CD4-positive, alpha-beta T cell treated with Interleukin-21 for 1 hour (primary cell): ENCODE measurements around the gene NDE1.
"Not testable (repeated sequence)": the region's sequence is repeated elsewhere in the genome, so short reads cannot be mapped to it uniquely, and the experiment has no call there.

Experiments
- DNase-seq: peaks from one replicate; pipeline ENCODE4 v3.0.0-alpha.2; 2020

Gene NDE1, protein sequence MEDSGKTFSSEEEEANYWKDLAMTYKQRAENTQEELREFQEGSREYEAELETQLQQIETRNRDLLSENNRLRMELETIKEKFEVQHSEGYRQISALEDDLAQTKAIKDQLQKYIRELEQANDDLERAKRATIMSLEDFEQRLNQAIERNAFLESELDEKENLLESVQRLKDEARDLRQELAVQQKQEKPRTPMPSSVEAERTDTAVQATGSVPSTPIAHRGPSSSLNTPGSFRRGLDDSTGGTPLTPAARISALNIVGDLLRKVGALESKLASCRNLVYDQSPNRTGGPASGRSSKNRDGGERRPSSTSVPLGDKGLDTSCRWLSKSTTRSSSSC

GRCh38 chr16:15650019-15650697 is at the start of gene NDE1:
Gene NDE1, plus strand, starts transcription at chr16:15650245. Its CDS starts 14,534 bp downstream, at chr16:15664779.
- DNase-seq = peak; percentile 87

DNA sequence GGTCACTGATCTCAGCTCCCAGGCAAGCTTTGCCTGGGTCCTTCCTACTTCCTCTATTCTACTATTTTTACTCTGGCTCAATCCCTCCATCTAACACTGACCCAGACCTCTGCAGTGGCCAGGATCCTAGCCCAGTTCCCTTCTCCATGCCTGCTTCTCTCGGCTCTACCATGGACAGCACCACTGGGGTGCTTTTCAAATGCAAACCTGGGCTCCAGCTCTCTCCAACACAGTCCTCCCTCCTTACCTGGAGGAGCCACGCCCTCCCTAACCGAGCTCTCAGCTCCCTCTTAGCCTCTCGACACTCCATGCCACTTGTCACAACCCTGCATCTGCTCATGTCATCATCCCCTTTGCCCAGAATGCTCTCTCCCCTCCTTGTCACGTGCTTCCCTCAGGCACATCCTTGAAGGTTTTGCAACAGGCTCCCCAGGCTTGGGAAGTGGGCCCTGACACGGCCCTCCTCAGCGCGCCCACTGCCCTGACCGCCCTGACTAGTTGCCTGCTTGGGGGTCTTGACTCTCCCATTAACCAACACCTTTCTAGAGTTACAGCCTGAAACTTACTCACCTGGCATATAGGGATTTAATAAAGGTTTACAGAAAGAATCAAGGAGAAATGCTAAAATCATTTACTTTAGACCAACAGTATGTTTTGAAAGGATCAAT is 48.7 kb upstream of the NDE1 start:
- DNase-seq = no peak

DNA sequence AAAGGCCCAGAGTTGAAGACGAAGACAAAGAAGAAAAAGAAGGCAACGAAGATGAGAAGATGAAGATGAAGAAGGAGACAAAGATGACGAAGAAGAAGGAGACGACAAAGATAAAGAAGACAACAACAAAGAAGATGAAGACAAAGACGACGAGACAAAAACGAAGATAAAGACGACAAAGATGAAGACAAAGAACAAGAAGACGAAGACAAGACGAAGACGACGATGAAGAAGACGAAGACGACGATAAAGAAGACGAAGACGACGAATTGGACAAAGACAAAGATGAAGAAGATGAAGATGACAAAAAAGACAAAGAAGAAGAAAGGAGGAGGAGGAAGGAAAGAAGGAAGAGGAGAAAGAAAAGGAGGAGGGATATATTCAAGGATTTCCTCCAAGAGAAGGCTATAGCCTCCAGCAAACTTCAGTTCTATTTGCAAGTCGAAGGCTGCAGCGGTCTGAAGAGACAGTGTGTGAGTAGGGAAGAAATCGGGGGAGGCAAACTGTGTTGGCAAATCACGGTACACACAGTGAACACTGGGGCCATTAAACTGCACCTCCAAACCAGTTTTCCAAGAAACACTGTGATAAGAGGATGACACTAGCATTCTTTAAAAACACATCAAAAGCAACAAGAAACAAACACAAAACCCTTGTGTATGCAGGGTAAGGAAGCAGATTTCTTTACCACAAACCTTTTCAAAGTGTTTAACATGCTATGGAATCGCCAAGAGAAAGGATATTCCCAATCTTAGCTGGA is 47.6 kb upstream of the NDE1 start:
- no peak for DNase-seq

DNA sequence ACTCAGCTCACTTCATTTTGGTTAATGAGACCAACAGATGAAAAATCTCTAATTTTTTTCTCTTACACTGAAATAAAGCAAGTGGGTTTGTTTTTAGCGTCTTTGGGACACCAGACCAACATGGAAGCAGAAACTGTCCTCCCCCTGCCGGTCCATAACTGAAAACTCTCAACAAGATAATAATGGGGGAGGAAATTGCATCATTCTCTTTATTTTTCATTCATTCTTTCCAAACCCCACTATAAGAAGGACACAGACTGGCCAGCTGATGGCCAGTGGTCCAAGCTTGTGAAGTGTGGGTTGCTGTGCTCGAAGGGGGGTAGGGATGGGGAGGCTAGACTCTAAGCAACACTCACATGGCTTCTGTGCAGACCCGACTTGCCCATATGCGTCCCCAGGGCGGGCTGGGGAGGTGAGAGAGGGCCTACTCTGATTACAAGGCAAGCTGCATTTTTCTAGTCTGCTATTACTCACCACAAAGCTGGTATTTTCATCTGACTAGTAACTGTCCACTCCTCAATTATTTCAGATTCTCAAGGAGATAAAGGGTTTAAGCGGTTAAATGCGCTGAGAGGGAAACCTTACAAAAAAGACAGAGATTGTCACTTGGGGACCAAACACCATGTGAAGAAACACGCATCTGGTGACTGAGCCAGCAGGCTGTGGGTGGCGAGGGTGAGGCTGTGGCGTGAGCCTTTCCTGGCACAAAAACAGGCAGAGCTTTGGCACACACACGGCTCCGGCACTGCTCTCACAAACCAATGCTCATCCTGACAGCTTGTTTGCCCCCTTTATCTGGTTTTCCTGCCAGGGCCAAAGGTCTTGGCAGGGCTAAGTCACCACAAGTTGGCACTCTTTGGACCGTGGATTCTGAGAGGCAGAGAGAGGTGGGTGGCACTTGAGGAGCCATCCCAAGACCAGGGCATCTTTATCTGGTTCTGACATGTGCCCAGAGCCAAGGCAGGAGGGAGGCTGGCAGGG is 45.3 kb upstream of the NDE1 start:
- no peak for DNase-seq

GRCh38 chr16:15605839-15606517 is 44.1 kb upstream of the NDE1 start:
- no peak for DNase-seq

GRCh38 chr16:15606518-15607220 is 43.4 kb upstream of the NDE1 start:
- no peak for DNase-seq

- DNase-seq = not testable (repeated sequence)
These were observed 42.8 kb upstream of the NDE1 start for GRCh38 chr16:15607221-15607699.

DNA sequence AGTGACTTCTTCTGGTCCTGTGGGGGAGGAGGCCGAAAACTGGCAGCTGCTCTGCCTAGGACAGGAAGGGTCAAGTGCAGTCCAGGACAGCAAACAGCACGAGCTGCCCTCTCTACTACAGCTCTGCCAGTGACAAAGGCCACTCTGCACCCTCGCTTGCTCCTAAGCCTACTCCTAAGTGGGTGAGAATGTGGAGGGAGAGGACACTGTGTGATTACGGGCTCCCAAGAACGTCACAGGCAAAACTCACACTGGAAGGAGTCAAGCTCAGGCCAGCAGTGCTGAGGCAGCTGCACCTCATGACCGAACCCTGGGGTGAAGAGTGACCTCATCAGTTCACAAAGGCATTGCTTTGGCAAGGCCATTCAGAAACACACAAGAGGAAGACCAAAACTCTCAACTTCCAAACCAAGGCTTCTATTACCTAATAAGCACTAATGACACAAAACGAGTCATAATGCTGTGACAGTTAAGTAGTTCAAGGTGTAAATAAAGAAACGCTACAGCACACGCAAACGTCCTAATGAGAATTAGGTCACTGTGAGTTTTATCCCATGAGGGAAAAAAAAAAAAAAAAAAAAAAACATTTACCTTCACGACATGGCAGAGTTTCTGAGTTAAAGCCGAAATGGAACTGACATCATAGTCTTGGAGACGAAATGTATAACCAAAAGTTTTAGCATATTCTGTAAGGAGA is 42.2 kb upstream of the NDE1 start:
- no peak for DNase-seq

DNA sequence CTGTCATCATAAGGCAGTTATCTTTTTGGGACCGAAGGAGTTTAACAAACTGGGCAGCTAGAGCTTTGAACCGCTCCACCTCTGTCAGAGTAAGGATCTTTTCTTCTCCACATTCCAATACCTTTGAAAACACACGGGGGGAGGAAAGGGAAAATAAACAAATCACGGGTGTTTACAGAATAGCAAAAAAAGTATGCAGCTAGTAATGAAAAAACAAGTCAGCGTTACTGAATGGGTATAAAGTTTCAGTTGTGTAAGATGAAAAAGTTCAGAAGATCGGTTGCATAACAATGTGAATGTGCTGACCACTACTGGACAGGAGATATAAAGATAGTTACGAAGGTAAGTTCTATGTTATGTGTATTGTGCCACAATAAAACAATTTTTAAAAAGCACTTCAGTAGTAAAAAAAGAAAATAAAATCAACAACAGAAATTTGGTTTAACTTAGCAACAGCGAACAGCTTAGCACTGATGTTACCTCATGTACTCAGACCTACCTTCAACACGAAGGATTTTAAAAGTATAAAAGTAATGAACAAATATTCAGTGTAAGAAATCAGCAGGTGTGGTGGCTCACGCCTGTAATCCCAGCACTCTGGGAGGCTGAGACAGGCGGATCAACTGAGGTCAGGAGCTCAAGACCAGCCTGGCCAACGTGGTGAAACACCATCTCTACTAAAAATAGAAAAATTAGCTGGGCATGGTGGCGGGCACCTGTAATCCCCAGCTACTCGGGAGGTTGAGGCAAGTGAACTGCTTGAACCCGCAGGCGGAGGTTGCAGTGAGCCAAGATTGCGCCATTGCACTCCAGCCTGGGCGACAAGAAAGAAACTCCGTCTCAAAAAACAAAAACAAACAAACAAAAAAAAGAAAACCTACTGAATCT is 41.4 kb upstream of the NDE1 start:
- DNase-seq = no peak

DNA sequence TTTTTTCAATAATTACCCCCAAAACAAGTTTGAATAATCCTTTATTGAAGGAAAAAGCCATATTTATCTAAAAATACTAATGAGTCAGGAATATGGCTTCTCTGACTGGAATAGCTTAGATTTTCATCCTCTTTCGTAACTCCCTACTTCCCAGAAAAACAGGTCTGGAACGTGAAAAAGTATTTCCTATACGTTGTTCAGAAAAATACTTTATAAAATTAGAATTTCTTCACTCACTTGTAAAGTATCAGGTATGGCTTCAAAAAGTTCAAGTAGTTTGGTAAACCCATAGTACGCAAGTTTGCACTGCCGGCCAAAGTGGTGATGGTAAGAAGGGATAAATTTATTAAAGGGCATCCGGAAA is 40.8 kb upstream of the NDE1 start:
- DNase-seq = no peak

DNA sequence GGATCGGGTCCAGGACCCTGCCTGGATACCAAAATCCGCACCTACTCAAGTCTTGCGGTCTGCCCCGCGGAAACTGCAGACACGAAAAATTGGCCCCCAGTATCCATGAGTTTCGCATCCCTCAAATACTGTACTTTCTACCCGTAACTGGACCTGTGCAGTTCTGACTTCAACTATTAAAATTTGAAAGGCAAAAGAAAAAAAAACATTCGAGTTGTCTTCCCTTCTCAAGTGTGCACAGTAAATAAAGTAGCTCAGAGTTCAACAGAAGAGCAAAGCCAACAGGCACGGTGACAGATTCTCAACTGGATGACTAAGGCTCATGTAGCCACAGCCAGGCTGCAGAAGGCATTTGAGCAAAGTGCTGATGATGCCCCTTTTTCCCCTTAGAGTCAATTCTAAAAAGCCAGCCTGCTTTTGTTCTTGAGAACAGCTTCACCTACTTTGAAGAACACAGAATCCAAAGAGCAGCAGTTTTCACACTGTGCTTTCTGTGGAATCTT is 39.6 kb upstream of the NDE1 start:
- no peak for DNase-seq

DNA sequence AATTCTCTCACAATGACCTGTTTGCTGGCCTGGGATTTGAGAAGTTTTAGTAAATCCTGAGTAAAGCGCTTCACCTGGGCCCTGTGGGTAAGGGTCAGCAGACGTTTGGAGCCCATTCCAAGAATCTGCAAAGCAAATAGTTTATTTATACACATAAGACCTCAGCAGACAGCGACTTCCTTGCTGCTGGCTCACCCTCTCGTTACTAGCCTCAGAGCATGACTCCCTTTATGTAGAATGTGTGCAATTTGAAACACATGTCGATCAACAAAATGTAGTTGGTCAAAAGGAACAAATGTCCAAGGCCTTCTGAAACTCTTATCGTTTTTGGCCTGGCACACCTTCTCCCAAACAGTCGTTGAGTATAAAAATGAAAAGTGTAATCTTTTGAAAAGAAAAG is 38.4 kb upstream of the NDE1 start:
- DNase-seq = no peak

DNA sequence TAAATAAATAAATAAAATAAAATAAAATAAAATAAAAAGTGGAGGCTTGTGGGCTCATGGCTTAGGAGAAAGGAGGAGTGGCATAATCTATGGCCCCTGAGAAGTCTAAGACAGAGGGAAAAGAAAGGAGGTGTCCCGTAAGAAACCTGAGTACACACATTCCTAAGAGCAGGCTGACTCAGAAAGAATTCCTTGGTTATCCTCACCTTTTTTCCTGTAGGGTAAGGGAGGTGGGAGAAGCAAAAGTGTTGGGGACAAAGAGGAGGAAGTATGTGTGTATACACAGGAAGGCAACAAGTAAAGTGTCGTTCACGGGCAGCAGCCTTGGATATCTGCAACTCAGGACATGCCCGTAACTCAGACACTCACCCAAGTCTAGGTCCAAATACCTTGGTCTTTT is 36.4 kb upstream of the NDE1 start:
- DNase-seq = no peak

- DNase-seq = no peak
These were observed 34.0 kb upstream of the NDE1 start for GRCh38 chr16:15616012-15616411.

DNA sequence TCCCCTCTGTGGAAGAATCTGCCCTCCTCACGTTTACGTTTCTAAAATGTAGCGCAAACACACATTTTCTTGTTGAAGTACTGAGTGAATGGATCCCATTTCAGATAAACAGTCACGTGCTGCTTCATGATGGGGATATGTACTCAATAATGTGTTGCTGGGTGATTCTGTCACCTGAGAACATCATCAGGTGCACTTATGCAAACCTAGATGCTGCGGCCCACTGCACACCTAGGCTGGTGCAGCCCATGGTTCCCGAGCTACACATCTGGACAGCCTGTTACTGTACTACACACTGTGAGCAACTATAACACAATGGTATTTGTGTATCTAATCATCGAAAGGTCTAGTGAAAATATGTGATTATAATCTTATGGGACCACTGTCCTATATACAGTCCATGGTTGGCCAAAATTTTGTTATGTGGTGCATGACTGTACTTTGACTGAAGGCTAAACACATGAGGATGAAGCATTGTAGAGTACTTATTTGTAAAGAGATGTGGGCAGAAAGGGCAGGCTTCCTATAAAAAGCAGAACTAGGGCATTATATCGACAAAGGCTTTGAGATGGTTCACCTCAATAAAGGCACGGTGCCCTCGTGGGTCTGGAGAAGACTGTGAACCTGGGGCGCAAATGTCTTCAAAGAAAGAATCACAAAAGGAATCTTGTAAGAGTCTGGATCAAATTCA is 33.4 kb upstream of the NDE1 start:
- no peak for DNase-seq

DNA sequence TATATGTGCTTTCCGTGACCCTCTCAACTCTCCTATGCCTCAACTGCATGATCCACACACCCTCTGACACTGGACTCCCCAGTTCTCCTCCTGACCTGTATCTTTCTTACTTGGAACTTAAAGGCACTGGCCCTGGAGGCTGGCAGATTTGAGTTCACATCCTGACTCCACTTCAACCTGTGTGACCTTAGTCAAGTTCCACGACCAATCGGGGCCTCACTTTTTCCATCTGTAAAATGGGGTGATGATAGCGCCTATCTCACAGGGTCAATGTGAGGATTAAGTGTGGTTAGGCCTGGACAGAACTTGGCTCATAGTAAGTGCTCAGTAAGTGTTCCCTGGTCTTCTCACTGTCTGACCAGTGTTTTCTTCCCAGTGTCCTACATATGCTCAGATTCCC is 32.1 kb upstream of the NDE1 start:
- DNase-seq = no peak

- no peak for DNase-seq
These were observed 31.7 kb upstream of the NDE1 start for GRCh38 chr16:15618392-15618791.

GRCh38 chr16:15620611-15621195 is 29.3 kb upstream of the NDE1 start:
- no peak for DNase-seq
